GM19035 (cell line): Measurements from ENCODE around the gene SHISA5.

Experiments
- ATAC-seq: cut with Tn5 transposase; IDR thresholded peaks from one replicate; pipeline ENCODE4 v1.9.1; 2021; ENCODE audit not compliant: unreplicated experiment

Gene SHISA5

GRCh38 chr3:48432411-48433371, 71.3 kb downstream of the SHISA5 start:
- ATAC-seq: no peak

GRCh38 chr3:48431224-48432029, 72.5 kb downstream of the SHISA5 start:
- ATAC-seq: no peak

- ATAC-seq: no peak
Observed at GRCh38 chr3:48430708-48431101, 73.3 kb downstream of the SHISA5 start.

GRCh38 chr3:48429960-48430707, 73.8 kb downstream of the SHISA5 start, which contains the start of gene PLXNB1:
Gene PLXNB1 (minus strand): TSS chr3:48430086. CDS start chr3:48424611, 5,475 bp downstream.
- no peak for ATAC-seq

- no peak for ATAC-seq
Observed at GRCh38 chr3:48429317-48429959, 74.5 kb downstream of the SHISA5 start.

- ATAC-seq: no peak
Observed at GRCh38 chr3:48428572-48429316, 75.2 kb downstream of the SHISA5 start.

- ATAC-seq: no peak
Observed at GRCh38 chr3:48428088-48428571, 75.8 kb downstream of the SHISA5 start.

GRCh38 chr3:48427630-48427962, 76.4 kb downstream of the SHISA5 start:
- ATAC-seq: no peak

GRCh38 chr3:48426944-48427629, 76.9 kb downstream of the SHISA5 start:
- no peak for ATAC-seq

- ATAC-seq: no peak
Observed at GRCh38 chr3:48426401-48426909, 77.5 kb downstream of the SHISA5 start.

- ATAC-seq: no peak
Observed at GRCh38 chr3:48425281-48425812, 78.6 kb downstream of the SHISA5 start.

GRCh38 chr3:48423883-48424695, 79.9 kb downstream of the SHISA5 start:
- ATAC-seq: no peak

- ATAC-seq: no peak
Observed at GRCh38 chr3:48423241-48423882, 80.6 kb downstream of the SHISA5 start.

GRCh38 chr3:48422681-48423080, 81.3 kb downstream of the SHISA5 start:
- no peak for ATAC-seq

- ATAC-seq: no peak
Observed at GRCh38 chr3:48422272-48422671, 81.7 kb downstream of the SHISA5 start.

- ATAC-seq: no peak
Observed at GRCh38 chr3:48420561-48420960, 83.4 kb downstream of the SHISA5 start.

- no peak for ATAC-seq
Observed at GRCh38 chr3:48419597-48419996, 84.4 kb downstream of the SHISA5 start.
